Measurements from ENCODE around the gene NXPE3.

GRCh38 chr3:101813817-101814440 is 34.9 kb downstream of the NXPE3 start:
- TF ChIP-seq ESRRA (IDR thresholded peaks at IDR 0.05; ENCODE audit: borderline replicate concordance, low read depth) = no peak
- TF ChIP-seq SUPT5H (IDR thresholded peaks at IDR 0.05) = no peak
- TF ChIP-seq SMC3 (conservative IDR thresholded peaks at IDR 0.05; ENCODE audit: insufficient read depth, low read depth, low read length) = 0 out of 2 replicates have a peak, but pooled peaks have one; percentile 10
- TF ChIP-seq NR4A1 (CRISPR knock-in tag; IDR thresholded peaks at IDR 0.05) = no peak
- TF ChIP-seq NR4A1 (tag; IDR thresholded peaks at IDR 0.05) = no peak
- TF ChIP-seq MAFF (IDR thresholded peaks at IDR 0.05; ENCODE audit: low read length) = no peak

Measured in K562 (cell line).